HG02623 (cell line): ENCODE measurements around the gene CDKN2AIPNL.

Experiments used
- ATAC-seq: cut with Tn5 transposase; IDR thresholded peaks from one replicate; pipeline ENCODE4 v1.9.1; 2021; ENCODE audit warnings: moderate library complexity; ENCODE audit not compliant: unreplicated experiment

The CDKN2AIPNL gene, protein sequence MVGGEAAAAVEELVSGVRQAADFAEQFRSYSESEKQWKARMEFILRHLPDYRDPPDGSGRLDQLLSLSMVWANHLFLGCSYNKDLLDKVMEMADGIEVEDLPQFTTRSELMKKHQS

DNA sequence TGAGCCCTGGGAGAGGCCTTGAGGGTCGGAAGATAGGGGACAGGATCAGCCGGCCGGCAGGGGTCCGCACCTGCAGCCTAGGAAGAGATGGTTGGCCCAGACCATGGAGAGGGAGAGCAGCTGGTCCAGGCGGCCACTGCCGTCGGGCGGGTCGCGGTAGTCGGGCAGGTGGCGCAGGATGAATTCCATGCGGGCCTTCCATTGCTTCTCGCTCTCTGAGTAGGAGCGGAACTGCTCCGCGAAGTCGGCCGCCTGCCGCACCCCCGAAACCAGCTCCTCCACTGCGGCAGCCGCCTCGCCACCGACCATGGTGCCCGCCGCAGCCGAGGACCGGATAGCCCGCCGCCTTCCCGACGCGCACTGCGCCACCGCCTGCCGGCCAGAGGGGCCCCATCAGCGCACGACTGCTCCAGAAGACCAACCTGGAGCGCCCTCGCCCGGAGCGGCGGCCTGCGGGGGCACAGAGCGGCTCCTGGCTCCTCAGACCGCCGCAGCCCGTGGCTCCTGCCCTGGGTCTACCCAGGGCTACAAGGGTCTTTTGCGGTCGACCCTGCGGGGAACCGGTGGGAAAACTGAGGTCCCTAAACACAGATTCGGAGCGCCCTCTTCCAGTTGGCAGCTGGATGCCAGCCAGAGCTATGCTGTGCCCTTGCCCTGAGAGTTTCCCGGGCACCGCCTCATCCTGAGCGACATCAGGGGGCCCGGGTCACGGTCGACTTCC lies at the start of gene CDKN2AIPNL:
TSS of gene CDKN2AIPNL (minus strand) at position 336 of the 721 bp plus-strand sequence. CDS start at position 309, 27 bp downstream.
- peak; percentile 94 for ATAC-seq

DNA sequence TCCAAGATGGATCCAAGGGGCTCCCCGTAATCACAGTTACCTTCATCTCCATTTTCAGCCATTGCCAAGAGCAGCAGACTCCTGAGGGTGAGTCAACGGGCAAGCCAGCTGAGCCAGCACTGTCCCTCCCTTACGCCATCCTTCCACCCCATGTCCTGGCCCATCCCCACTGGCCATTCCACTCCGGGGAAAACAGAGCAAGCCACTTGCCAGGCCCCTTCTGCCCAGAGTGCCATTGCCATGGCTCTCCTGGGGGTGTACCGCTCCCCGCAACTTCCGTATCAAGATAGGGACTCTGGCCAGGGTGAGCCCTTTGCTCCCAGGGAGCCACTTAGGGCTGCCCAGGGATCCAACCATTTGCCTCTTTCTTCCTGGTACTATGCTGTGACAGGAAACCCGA lies 48.9 kb upstream of the CDKN2AIPNL start:
- ATAC-seq, result no peak

DNA sequence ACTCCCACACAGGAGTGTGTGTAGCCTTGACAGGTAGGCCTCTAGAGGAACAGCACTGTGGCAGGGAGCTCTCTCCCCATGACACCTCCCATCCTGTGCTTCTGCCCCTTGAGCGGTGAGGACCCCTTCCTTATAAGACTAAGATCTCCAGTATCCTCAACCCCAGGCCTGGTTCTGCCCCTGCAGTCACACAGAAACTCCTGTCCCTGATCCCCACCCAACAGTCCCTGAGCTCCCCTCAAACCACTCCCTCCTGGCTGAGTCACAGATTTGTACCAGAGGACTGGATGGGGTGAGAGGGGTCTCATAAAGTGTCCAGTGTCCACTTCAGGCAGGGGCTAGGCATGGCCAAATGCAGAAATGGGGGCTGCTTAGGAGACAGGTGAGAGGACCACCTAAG lies 47.8 kb upstream of the CDKN2AIPNL start:
- no peak for ATAC-seq

DNA sequence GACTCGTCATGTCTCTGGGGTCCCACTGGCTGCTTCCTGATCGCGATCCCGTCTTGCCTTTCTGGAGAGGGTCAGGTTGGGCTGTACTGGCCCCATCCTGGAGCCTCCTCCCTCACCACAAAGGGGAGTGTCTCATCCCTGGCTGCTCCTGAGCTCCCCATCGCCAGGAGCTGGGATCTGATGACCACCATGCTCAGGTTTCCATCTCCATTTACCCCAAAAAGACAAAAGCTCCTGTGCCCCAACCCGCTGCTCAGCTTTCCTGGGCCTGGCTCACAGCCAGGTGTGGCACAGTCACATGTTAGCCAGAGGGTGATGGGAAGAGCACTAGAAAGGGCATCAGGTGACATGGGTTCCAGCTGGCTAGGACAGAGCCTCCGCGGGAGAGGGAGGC lies 47.3 kb upstream of the CDKN2AIPNL start:
- no peak for ATAC-seq

DNA sequence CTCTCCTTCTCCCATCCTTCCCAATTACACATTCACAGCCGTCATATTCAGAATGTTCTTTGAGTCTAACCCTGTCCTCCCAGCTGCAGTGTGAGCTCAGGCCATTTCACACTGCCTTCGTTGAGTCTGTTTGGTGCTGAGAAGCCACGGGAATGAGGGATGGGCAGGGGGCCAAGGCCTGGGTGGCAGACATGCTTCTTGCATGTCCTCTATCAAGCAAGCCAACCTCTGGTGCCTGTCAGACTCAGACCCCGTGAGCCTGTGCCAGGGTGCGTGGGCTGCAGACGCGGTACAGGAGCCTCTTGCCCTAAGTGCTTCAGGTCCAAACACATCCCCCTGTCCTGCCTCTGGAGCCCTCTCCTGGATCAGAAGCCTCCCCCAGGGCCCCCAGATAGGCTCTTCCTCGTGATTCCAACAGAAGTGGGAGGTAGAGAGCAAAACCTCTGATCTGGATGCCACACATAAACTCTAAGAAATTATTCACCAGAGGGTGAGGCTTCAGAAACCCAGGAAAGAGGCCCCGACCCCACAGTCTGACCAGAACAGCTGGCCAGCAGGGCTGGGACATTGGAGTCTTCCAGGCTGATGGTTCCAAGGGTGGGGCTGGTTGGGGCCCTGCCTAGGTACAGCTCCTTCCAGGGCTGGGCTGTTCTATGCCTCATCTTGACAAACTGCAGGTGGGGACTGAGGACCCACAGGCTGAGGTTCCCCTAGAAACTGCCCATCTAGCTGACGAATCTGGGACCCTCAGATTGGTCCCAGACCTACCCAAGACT lies 46.7 kb upstream of the CDKN2AIPNL start:
- ATAC-seq, result no peak

DNA sequence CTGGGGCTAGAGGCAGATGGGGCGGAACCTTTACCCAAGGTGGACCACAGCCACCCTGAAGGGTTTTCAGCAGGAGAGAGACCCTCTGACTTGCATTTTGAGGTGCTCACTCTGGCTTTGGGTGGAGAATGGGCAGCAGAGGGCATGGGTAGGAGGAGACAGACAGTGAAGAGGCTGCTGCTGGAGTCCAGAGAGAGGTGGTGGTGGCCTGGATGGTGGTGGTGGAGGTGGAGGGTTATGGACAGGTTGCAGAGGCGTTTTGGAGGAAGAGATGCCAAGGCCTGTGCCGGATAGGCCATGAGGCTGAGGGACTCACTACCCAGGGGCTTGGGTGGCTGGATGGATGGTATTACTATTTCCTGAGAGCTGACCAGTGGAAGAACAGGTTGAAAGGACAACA lies 46.1 kb upstream of the CDKN2AIPNL start:
- no peak for ATAC-seq

DNA sequence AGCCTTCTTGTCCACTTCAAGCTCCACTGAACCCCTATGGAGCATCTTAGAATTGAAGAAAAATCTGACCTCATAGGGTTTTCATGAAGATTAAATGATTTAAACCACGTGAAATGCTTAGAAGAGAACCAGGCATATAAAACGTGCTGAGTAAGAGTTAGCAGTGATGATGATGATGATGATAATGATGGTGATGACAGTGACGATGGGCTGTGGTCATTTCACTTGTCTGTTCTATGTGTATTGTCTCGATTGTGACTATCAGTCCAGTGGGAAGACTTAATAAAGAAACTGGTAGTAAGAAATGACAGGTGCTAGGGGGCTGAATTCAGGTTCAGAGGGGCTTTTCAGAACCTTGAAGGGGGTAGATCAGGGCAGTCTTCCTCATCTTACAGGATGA lies 45.1 kb upstream of the CDKN2AIPNL start:
- no peak for ATAC-seq

DNA sequence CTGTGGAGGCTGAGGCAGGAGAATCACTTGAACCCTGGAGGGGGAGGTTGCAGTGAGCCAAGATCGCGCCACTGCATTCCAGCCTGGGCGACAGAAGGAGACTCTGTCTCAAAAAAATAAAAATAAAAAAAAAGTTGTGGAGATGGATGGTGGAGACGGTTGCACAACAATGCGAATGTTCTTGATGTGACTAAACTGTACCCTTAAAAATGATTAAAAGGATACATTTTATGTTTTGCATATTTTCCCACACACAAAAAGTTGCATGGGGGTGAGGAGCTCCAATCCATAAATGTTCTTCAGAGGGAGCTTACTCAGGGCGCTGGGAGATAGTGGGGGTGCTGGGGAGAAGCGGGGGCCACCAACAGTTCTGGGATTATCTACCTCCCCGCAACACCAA lies 43.8 kb upstream of the CDKN2AIPNL start:
- no peak for ATAC-seq

DNA sequence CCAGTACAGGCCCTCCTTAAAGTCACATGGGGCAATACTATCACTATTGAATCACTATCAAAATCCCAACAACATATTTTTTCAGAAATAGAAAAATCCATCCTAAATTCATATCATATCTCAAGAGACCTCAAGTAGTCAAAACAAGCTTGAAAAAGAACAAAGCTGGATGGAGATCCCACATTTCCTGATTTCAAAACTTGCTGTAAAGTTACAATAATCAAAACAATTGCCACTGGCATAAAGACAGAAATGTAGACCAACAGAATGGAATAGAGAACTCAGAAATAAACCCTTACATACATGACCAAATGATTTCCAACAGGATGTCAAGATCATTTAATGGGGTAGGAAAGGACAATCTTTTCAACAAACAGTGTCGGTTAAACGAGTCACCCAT lies 41.3 kb upstream of the CDKN2AIPNL start:
- no peak for ATAC-seq

DNA sequence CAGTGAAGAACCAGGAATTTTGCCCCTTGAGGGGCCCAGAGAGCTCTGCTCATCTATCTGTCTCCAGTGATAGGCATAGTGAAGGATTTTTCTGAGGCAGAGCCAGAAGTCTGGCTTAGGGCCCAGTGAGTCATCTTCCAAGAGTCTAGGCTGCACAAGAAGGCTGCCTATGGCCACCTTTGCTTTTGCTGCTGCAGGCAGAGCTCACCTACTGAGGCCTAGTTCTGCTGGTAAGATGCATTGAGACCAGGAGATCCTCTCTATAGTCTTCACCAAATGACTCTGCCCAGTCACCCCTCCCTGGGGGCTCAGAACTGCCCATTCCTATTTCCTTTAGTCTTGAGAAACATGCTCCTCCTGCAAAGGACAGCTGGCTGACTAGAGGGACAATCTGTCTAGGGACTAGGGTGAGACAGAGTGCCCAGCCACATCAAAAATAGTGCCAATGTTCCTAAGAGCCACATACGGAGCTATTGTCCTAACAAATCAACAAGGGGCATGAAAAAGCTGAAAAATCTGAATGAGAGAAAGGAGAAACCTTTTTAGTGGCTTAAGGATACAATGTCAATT lies 40.3 kb upstream of the CDKN2AIPNL start:
- ATAC-seq, result no peak

DNA sequence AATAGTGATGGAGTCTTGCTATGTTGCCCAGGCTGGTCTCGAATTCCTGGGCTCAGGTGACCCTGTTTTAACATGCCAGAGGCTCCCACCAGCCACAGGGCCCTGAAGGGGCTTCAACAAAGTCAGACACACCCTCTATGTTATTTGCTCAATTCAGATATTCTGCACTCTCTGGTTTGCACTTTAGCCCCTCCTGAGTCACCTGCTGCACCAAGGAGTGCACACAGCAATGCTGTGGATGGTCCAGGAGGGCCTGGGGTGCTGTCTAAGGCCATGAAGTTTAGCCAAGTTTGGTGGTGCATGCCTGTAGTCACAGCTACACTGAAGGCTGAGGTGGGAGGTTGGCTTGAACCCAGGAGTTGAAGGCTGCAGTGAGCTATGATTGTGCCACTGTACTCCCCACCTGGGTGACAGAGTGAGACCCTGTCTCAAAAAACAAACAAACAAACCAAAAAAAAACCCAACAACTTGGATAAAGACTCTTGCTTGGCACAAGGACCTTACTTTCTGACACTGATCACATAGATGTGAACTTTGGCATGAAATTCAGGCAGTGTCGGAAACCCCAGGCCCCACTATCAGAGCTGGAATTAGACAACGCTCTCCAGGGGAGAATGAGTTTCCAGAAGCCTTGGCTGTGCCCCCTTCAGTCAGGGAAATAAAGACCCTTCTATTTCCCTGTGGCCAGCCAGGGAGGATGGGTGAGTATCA lies 39.7 kb upstream of the CDKN2AIPNL start:
- no peak for ATAC-seq

DNA sequence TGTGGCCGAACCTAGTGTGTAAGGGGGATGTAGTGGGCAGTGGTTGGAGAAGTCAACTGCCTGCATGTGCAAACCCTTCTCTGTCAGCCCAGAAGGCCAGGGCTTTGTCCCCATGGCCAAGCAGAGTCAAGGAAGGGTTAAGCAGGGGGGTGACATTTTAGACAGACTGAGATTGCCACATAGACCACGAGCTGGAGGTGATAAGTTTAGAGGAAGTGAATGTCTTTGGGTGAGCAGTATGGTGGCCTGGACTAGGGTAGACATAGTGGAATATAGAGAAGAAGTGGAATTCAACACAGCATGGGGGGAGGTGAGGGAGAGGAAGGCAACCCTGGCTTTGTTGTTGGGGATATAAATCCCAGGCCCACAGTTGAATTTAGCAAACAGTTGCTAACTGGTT lies 38.7 kb upstream of the CDKN2AIPNL start:
- no peak for ATAC-seq

DNA sequence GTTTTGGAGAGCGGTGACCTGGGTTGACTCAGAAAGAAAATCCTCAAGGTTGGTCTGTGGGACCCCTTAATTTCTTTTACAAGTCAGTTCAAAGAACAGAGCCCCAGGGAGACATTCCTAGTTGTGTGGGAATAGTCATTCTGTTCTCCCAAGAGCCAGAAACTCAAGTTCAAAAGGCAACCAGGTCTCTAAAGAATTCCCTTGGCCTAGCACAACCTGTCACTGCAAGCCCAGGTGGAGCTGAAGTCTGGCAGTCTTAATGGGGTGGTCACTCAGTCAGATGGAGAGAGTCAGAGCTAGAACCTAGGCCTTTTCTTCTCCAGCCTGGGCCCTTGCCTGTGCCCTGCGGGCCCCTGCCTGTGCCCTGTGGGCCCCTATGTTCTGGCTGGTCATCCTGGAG lies 37.5 kb upstream of the CDKN2AIPNL start:
- ATAC-seq, result no peak

DNA sequence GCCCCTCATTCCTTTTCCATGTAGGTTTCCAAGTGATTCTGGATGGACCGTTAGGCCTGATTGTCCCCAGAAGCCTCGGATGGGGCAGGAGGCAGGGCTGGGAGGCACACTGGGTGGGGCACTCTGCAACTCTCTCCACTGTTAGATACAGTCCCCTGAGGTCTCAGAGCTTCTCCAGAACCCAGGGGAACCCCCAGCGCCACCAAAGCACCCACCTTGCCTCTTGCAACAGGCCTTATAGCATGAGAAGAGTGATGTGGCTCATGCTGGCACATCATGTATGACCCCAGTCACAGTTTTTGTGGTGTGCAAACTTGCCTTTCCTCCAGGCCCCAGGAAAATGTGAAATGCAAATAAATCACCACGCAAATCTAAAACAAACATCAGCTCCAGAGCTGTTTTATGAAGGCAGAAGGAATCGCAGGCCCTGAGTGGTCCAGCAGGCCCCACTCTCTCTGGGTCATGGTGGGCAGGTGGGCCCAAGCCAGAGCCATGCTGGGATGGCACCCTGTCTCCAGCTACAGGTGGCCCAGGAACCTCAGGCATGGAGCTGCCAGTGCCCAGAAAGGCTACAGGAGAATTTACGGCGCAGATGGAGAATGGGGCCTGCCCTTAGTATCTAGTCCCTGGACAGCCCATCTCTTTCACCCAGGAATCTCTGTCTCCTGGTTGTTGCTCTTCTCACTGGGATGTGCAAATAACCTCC lies 36.3 kb upstream of the CDKN2AIPNL start:
- ATAC-seq, result no peak

DNA sequence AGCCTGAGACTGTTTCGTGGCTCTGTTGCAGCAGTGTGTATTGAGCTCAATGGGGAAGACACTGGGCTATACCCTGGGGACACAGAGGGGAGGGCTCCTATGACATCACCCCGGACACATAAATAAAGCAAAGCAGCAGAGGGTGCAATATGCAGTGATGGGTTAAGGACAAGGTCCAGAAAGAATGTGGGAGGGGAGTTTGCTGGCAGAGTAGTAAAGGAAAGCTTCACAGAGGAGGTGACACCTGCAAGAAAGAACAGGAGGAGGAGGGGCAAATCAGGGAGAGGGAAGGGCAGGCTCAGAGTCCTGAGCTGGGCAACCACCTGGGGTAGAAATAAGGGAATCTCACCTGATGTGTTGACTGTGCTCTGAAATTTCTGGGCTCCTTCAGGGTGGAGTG lies 35.3 kb upstream of the CDKN2AIPNL start:
- no peak for ATAC-seq

DNA sequence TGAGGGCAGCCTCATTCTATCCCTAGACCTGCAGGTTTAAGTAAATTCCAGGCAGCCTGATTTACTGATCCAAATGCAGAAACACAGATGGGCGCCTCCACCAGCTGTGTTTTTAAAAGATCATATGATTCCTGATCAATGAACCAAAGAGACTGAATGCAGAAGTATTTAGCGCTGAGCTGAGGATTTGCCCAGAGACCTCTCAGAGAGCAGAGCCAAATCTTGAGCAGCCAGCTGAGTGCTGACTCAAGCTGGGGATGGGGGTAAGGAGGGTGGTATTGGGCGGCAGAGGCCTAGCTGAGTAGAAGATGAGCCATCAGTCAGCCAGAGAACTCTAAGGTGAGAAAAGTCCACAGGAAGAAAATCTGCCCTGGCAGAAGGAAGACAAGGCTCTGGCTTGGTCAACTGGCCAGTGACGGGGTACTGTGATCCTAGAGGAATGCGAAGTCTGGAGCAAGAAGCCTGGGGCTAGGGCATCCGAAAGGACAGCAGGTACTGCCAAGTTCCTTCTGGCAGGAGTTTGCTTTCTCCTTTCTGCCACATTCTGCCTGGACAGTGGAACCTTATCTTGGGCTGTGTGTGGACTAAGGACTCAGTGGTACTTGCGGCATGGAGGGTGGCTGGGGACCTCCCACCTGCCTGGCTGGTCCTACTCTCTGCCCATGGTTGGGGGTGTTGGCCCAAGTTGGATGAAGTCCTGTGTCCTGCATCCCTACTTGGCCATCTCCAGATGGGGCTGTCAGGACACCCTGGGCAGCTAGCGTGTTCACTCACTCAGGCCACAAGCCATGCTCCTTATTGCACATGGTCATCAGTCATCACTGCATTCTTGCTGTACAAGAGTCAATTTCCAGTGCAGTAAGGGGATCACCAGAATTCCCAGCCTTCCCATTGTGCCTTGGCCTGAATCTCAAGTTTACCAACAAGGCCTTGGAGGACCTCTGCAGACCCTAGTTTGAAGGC lies 34.5 kb upstream of the CDKN2AIPNL start:
- ATAC-seq, result no peak

DNA sequence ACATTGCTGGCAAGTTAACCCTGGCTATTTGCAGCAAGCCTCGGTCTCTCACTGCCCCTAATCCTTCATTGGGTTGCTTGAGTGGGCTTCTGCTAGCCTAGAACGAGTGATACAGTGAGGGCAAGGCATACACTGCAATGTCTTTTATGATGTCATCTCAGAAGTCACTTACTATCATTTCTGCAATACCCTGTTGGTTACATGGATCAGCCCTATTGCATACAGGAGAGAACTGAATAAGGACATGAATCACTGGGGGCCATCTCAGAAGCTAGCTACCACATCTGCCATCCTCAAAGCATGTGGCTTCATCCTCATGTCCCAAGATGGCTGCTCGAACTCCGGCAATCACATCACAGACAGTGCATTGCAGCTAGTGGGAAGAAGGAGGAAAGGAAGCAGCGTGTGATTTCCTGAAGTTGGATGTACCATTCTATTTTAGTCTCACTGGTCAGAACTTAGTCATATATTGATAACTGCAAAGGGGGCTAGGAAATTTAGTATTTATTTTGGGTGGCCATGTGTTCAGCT lies 33.3 kb upstream of the CDKN2AIPNL start:
- ATAC-seq, result no peak

DNA sequence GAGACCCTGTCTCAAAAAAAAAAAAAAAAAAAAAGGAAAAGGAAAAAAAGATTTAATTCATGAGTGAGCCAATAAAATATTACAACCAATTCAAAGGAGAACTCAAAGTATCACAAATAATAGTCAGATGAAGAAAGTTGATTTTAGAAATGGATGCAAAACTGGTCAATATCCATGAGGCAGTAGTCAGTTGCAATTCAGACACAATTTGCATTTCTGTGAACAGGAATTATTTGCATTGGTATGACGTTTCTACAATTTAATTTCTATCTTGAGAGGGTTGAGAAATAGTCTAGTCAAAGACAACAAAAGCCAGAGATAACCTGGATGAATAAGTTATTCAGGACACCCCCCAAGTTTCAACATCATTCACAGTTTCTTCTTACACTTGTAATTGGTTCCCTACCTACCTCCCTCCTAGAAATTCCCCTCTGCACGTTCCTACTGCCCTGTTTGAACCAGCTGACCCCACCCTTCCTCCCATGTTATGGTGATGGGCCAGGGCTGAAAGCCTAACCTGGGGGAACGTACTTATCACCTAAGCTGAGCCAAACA lies 28.6 kb upstream of the CDKN2AIPNL start:
- ATAC-seq, result no peak

DNA sequence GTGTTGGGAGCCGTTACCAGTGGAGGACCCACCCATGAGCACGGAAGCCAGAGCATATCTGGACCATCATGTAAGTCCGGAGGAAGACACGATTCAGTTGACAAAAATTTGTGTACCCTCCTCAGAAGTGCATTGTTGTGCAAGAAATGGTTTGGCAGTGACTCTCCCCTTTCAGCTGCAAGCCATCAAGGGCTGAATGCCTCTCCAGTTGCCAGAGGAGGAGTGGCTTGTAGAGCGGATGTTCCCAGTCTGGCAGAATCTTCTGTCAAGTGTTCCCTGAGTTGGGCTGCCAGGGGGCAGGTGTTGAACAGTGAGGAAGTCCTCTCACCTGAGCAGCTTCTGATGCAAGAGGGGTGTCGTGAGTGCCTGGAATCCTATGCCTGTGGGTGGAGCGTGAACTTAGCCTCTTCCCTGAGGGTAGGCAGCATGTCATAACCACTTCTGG lies 27.6 kb upstream of the CDKN2AIPNL start:
- no peak for ATAC-seq
